CD4-positive, alpha-beta T cell (primary cell): ENCODE results near the gene IGLL5. TPM values are rescaled to one million over a fixed set of nuclear protein-coding genes. Genes with fewer than 3 reads are reported as not detected.

Source experiments
- ATAC-seq: fragments of 200-7000 bp; cut with Tn5 transposase; one replicate; pipeline ENCODE4 v1.10.0; 2022; ENCODE audit warnings: mild to moderate bottlenecking; ENCODE audit not compliant: poor library complexity
- CTCF ChIA-PET: fragments of 350-600 bp; sonication (Branson Sonifier 250); formaldehyde crosslinking; loops from one replicate; lab custom pipeline; 2021; ENCODE audit warnings: antibody characterized with exemption, inconsistent platforms; lab: Charles Lee
- POLR2A ChIA-PET: fragments of 350-600 bp; sonication (Branson Sonifier 250); formaldehyde crosslinking; loops from one replicate; lab custom pipeline; 2021; ENCODE audit warnings: antibody characterized with exemption, inconsistent platforms; lab: Charles Lee
- DNase-seq, 14 experiments: peaks; one replicate each; pipeline ENCODE4 v3.0.0-alpha.2; 2013 to 2020; ENCODE audit warnings: mixed read lengths in 2 of 14
- H3K27ac ChIP-seq, 2 donors: one replicate each; pipeline versions ENCODE4 v1.5.1 to v1.7.0; 2013; ENCODE audit warnings: low read length in 2 of 2, low read depth in 1 of 2, mild to moderate bottlenecking in 1 of 2
- H3K27me3 ChIP-seq, 2 experiments: 1 replicate in 1 of 2; 2 replicates in 1 of 2; pipeline versions ENCODE4 v1.6.1 to v1.7.0; 2013; ENCODE audit warnings: low read length in 2 of 2, control low read depth in 1 of 2, mild to moderate bottlenecking in 1 of 2, moderate library complexity in 1 of 2; ENCODE audit not compliant: insufficient read depth in 2 of 2, control insufficient read depth in 1 of 2
- H3K36me3 ChIP-seq: one replicate; pipeline ENCODE4 v1.6.1; 2013; ENCODE audit warnings: low read length, control low read depth; ENCODE audit not compliant: insufficient read depth
- H3K4me1 ChIP-seq: one replicate; pipeline ENCODE4 v1.6.1; 2013; ENCODE audit warnings: low read length, control low read depth; ENCODE audit not compliant: insufficient read depth
- H3K4me3 ChIP-seq: one replicate; pipeline ENCODE4 v1.5.1; 2013; ENCODE audit warnings: mild to moderate bottlenecking, low read length, moderate library complexity
- H3K9me3 ChIP-seq, 2 experiments: 1 replicate in 1 of 2; 2 replicates in 1 of 2; pipeline versions ENCODE4 v1.6.1 to v1.7.0; 2013; ENCODE audit warnings: low read length in 2 of 2, mild to moderate bottlenecking in 2 of 2, control low read depth in 1 of 2, moderate library complexity in 1 of 2; ENCODE audit not compliant: control insufficient read depth in 1 of 2, insufficient read depth in 1 of 2
- H3K27ac Mint-ChIP-seq: one replicate; pipeline ENCODE4 v1.8.0; 2020; ENCODE audit warnings: mixed read lengths
- H3K27me3 Mint-ChIP-seq: one replicate; pipeline ENCODE4 v1.8.0; 2021; ENCODE audit warnings: mixed read lengths
- H3K36me3 Mint-ChIP-seq: one replicate; pipeline ENCODE4 v1.8.0; 2021; ENCODE audit warnings: low read depth, mixed read lengths
- H3K4me1 Mint-ChIP-seq: one replicate; pipeline ENCODE4 v1.8.0; 2021; ENCODE audit warnings: low read depth, mixed read lengths
- H3K4me3 Mint-ChIP-seq: one replicate; pipeline ENCODE4 v1.8.0; 2020; ENCODE audit warnings: mild to moderate bottlenecking, mixed read lengths
- H3K9me3 Mint-ChIP-seq: one replicate; pipeline ENCODE4 v1.8.0; 2020; ENCODE audit warnings: mixed read lengths
- CTCF ChIP-seq: fragments of 200-600 bp; IDR thresholded peaks from one replicate; pipeline ENCODE4 v1.8.0; 2022; ENCODE audit warnings: antibody characterized with exemption, mild to moderate bottlenecking
- intact Hi-C, 2 experiments: fragments of 100-400 bp; cut with DNase I in 1 of 2; cut with micrococcal nuclease in 1 of 2; formaldehyde crosslinking; loops; one replicate each; pipeline versions ENCODE4 v1.15.1 to v1.9.0; 2023 to 2025; cut with DNase I, micrococcal nuclease
- total RNA-seq, 174 experiments: library from RNA in 2 of 174; stranded (reverse) in 2 of 174; gene quantifications; one replicate each; pipeline ENCODE4 v1.2.3 and lab custom pipeline; 2021 to 2026

The IGLL5 gene
- total RNA-seq, 2 experiments from 2014 or later, result not detected

GRCh38 chr22:22915670-22916035 lies 28.0 kb downstream of the IGLL5 start:
- Mint-ChIP-seq H3K27ac (no peak overlapping the region), H3K9me3 (no peaks in the 10 kb centered on the region), H3K36me3 (no peaks in the 10 kb centered on the region), H3K4me1 (no peaks in the 10 kb centered on the region), H3K4me3 (no peak overlapping the region), H3K27me3 (no peaks in the 10 kb centered on the region)
- Histone ChIP-seq H3K4me3 (no peak overlapping the region), H3K9me3 (peaks cover 0 to 3% of the 10 kb centered on the region in 2 experiments), H3K4me1 (no peaks in the 10 kb centered on the region), H3K27me3 (no peaks in the 10 kb centered on the region), H3K36me3 (no peaks in the 10 kb centered on the region), H3K27ac (no peak overlapping the region)
- DNase-seq (no peak), ATAC-seq (no peak)
- CTCF ChIA-PET, result no interaction called here
- intact Hi-C loops, result no loop called here
- TF ChIP-seq CTCF, result no peak
- POLR2A ChIA-PET, result no interaction called here

DNA sequence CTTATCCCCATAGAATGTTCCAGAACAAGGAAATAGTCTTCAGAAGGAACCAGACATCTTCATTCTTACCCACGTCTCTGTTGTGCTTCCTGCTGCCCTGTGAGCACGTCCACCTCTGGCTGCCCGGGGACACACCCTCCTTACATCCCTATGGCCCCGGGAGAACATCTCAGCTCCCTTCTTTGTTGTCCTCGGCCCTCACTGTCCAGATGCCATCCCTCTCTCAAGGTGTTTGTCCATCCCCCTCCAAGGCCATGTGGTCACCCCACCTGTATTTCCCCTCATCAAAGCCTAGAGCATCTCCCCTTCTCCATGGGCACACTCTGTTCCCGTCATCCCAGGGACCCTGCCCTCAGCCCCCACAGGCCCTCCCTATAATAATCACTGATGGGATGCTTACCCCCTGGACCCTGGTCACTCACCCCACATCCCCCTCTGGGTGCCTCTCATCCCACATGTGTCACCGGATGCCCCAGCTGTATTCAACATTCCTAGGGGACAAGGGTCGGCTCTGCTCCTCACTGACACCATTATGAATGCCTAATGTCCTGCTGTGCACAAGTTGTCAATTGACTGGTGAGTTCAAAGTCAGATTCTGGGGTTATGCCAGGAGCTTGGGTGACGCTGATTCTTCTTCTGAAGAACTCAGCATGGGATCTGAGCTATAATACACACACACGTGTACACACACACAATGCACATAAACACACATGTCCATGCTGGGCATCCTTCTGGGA lies 28.8 kb downstream of the IGLL5 start:
- no peak for TF ChIP-seq CTCF
- no peak overlapping the region for H3K4me3 ChIP-seq
- H3K27me3 ChIP-seq, result no peaks in the 10 kb centered on the region
- H3K36me3 Mint-ChIP-seq, result no peaks in the 10 kb centered on the region
- intact Hi-C loops, result no loop called here
- H3K9me3 Mint-ChIP-seq, result no peaks in the 10 kb centered on the region
- H3K36me3 ChIP-seq, result no peaks in the 10 kb centered on the region
- ChIA-PET CTCF (no interaction called here), POLR2A (no interaction called here)
- no peak overlapping the region for H3K27ac Mint-ChIP-seq
- H3K4me3 Mint-ChIP-seq, result no peak overlapping the region
- DNase-seq, result no peak
- no peaks in the 10 kb centered on the region for H3K4me1 Mint-ChIP-seq
- H3K27me3 Mint-ChIP-seq, result no peaks in the 10 kb centered on the region
- H3K9me3 ChIP-seq, result peaks cover 0 to 3% of the 10 kb centered on the region in 2 experiments
- no peaks in the 10 kb centered on the region for H3K4me1 ChIP-seq
- H3K27ac ChIP-seq, result no peak overlapping the region
- no peak for ATAC-seq

- no peaks in the 10 kb centered on the region for H3K9me3 Mint-ChIP-seq
- Histone ChIP-seq H3K4me3 (no peak overlapping the region), H3K4me1 (no peaks in the 10 kb centered on the region), H3K27me3 (no peaks in the 10 kb centered on the region), H3K9me3 (peaks cover 0 to 3% of the 10 kb centered on the region in 2 experiments), H3K36me3 (no peaks in the 10 kb centered on the region), H3K27ac (no peak overlapping the region)
- H3K4me3 Mint-ChIP-seq, result no peak overlapping the region
- no peak for TF ChIP-seq CTCF
- DNase-seq, result no peak
- H3K36me3 Mint-ChIP-seq, result no peaks in the 10 kb centered on the region
- no peak overlapping the region for H3K27ac Mint-ChIP-seq
- no peaks in the 10 kb centered on the region for H3K27me3 Mint-ChIP-seq
- H3K4me1 Mint-ChIP-seq, result no peaks in the 10 kb centered on the region
- intact Hi-C loops, result no loop called here
- ChIA-PET CTCF (no interaction called here), POLR2A (no interaction called here)
- ATAC-seq, result no peak
These were observed 29.3 kb downstream of the IGLL5 start for GRCh38 chr22:22916952-22917290.
